NOMO-1 treated with DMSO at 0.1 percent for 48 hours (cell line): ENCODE data around the gene ZMPSTE24.

Experiments used
- DNase-seq: peaks from one replicate; lab custom pipeline; 2025; ENCODE audit not compliant: unreplicated experiment; lab: John Stamatoyannopoulos, UW

ZMPSTE24 gene

GRCh38 chr1:40303051-40303771 is 45.2 kb downstream of the ZMPSTE24 start:
- no peak for DNase-seq

DNA sequence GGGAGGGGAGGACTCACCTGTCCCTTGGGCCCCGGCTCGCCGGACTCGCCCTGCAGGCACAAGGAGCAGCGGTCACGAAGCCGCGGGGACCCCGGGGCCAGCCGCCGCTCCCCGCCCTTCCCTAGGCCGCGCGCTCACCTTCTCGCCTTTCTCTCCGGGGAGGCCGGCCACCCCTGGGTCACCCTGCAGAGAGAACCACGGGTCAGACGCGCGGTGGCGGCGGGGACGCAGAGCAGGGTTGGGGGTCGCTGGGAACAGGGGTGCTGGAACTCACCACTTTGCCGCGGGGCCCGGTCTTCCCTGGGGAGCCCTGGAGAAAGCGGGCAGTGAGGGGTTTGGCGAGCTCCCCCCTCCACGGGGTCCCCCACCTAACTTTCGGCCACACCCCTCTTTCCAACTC is 45.8 kb downstream of the ZMPSTE24 start:
- DNase-seq, result no peak

DNA sequence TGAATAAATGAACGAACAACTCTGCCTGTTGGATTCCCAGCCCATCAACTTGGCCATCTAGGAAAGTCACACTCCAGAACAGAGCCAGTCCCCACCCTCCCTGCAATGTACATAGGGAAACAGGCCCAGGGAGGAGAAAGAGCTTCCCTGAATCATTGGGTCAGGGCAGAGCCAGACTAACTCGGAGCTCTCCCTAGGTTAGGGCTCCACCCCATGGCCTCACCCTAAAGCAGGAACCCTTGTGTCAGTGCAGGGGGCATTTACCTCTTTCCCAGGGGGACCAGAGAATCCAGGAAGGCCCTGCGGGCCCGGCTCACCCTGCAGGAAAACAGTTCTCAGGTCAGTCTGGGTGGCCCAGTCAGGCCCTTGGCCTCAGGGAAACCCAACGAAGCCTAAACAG is 47.4 kb downstream of the ZMPSTE24 start:
- no peak for DNase-seq

DNA sequence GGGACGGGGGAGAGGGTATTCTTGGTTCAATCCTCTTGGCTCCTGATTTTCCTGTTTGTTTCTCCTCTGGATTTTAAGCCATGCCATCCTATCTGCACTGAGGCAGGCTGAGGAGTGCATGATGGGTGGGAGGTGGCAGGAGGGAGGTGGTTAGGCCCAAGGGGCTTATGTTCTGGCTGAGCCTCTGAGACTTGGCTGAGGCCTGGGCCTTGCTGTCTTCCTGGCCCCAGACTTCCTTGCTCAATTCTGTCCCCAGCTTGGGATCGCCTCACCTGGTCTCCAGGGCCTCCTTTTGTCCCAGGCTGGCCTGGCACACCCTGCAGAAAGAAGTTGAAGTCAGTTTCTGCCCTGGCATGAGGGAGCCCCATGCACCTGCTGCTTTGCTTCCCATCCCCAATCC is 47.8 kb downstream of the ZMPSTE24 start:
- no peak for DNase-seq

DNA sequence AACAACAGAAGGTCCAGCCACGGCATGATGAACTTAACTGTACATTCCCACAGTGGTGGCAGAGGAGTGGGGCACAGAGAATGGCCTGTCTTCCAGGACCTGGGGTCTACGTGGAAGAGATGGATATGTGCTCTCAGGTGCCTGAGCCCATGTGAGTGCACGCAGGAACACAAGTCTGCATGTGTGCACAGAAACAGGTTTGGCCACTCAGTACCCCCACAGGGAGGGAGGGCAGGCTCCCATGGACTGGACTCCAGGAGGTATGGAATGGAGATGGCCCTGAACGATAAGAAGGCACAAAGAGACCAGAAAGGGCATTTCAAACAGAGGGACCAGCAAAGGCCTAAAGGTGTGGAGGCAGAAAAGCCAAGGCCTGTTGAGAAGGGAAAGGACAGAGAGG is 48.3 kb downstream of the ZMPSTE24 start:
- DNase-seq, result no peak

- DNase-seq, result no peak
These were observed 49.1 kb downstream of the ZMPSTE24 start for GRCh38 chr1:40307186-40307585.

- no peak for DNase-seq
These were observed 50.1 kb downstream of the ZMPSTE24 start for GRCh38 chr1:40308036-40308727.

- no peak for DNase-seq
These were observed 51.5 kb downstream of the ZMPSTE24 start for GRCh38 chr1:40309374-40310128.

GRCh38 chr1:40310129-40310461 is 52.1 kb downstream of the ZMPSTE24 start:
- DNase-seq, result no peak

- no peak for DNase-seq
These were observed 53.1 kb downstream of the ZMPSTE24 start for GRCh38 chr1:40310983-40311642.

GRCh38 chr1:40311692-40312091 is 53.7 kb downstream of the ZMPSTE24 start:
- DNase-seq, result no peak

GRCh38 chr1:40312238-40313205 is 54.5 kb downstream of the ZMPSTE24 start:
- peak; percentile 78 for DNase-seq

DNA sequence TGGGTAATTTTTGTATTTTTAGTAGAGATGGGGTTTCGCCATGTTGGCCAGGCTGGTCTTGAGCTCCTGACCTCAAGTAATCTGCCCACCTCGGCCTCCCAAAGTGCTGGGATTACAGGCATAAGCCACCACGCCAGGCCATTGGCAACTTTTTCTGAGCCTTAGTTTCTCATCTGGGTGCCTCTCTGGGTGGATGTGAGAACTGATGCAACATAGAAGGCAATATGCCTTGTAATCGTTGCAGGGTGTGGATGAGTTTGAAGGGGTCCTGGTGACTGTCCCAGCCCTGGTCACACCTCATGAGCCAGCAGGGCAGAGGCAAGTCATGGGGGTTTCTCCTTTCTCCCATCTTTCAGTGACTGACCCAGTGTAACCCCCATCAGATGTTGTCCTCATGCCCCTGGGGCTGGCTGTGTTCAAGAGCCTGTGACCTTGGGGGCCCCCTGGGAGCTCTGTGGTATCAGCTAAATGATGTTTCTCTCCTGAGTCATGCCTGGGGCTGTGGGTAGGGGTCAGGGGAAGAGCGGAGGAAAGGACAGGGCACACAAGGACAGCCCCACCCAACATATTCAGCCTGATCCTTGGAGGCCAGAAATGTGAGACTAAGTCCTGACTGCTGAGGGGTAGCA is 55.4 kb downstream of the ZMPSTE24 start:
- no peak for DNase-seq

DNA sequence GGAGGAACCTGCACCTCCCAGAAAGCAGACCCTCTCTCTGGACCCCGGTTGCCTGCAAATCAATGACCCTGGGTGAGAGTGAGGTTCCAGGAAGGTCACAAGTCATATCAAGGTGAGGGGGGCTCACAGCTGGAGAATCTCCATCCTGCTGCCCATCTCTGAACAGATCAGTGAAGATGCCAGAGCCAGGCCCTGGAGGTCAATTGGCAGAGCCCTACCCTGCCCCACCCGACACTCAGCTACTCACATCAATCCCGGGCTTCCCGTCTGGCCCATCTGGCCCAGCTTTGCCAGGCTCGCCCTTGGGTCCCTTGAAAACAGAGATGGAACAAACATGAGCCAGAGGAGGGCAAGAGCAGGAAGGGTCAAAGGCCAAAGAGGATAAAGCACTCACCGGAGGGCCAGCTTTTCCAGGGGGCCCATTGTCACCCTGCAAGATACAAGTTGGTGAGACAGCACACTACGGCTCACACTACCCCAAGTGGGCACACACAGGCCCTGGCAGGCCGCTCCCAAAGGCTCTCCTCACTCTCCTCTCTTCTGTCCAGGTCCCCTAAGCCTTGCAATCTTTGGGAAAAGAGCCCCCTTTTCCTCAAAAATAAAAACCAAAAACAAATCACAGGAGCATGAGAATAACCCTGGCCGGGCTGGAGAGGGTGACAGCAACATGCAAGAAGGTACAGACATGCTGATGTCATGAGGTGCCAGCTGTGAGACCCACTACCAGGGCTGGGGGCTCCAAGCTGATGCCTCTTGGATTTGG is 56.1 kb downstream of the ZMPSTE24 start:
- no peak for DNase-seq

DNA sequence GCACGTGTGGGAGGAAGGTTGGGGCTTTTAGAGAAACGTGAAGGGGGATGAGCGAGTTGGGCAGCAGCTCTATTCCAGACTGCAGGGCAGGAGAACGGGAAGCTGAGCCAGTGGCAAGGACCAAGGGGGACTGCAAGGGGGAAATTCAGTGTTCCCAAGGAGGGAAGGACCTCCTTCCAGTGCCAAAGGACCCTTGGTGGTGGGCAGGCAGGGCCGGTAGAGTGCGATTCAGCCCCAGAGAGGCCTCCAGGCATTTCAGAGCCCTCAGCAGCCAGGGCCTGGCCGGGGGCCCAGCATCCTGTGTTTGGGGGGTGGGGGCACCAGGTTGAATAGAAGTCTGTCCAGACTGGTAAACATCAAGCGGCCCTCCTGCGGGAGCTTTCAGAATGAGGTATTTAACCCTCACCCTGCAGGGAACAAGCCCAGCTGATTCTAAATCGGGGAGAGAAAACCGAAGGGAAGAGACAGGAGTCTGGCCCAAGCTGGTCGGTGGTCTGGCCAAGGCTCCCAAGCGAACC is 56.7 kb downstream of the ZMPSTE24 start:
- no peak for DNase-seq

- DNase-seq, result peak; percentile 82
These were observed 57.3 kb downstream of the ZMPSTE24 start for GRCh38 chr1:40315239-40315794.

- DNase-seq, result no peak
These were observed 58.0 kb downstream of the ZMPSTE24 start for GRCh38 chr1:40315795-40316594.
